HFF-Myc (cell line): ENCODE measurements around the gene LRP2.
"Not testable (repeated sequence)": the region's sequence is repeated elsewhere in the genome, so short reads cannot be mapped to it uniquely, and the experiment has no call there.

Source experiments
- DNase-seq: peaks from one replicate; pipeline ENCODE4 v3.0.0-alpha.2; 2011; ENCODE audit warnings: low read depth; ENCODE audit errors: extremely low read depth
- H3K4me3 ChIP-seq: replicated peaks from 2 replicates; pipeline ENCODE4 v1.5.1; 2011; ENCODE audit warnings: low read depth, mild to moderate bottlenecking, control low read depth, low read length
- CTCF ChIP-seq: IDR thresholded peaks from 2 replicates; pipeline ENCODE4 v1.5.1; 2012; ENCODE audit warnings: mild to moderate bottlenecking, low read depth, low read length, control low read depth; ENCODE audit errors: missing control alignments

The LRP2 gene

GRCh38 chr2:169362118-169362893 lies at the start of gene LRP2:
Gene LRP2 (minus strand): TSS chr2:169362534. CDS start chr2:169362399, 135 bp downstream.
- no peak for DNase-seq
- H3K4me3 ChIP-seq: no peak within 1 kb of the TSS
- TF ChIP-seq CTCF: no peak

- no peak for TF ChIP-seq CTCF
- no peak for DNase-seq
- no peak overlapping the region for H3K4me3 ChIP-seq
Observed at GRCh38 chr2:169406891-169407290, 44.6 kb upstream of the LRP2 start.

GRCh38 chr2:169399491-169399890 lies 37.2 kb upstream of the LRP2 start:
- not testable (repeated sequence) for H3K4me3 ChIP-seq, DNase-seq

GRCh38 chr2:169397697-169398096 lies 35.4 kb upstream of the LRP2 start:
- DNase-seq: no peak
- H3K4me3 ChIP-seq: no peak overlapping the region
- no peak for TF ChIP-seq CTCF

- TF ChIP-seq CTCF: no peak
- no peak overlapping the region for H3K4me3 ChIP-seq
- DNase-seq: no peak
Observed at GRCh38 chr2:169395821-169396374, 33.6 kb upstream of the LRP2 start.

GRCh38 chr2:169393068-169393590 lies 30.8 kb upstream of the LRP2 start:
- H3K4me3 ChIP-seq: no peak overlapping the region
- no peak for TF ChIP-seq CTCF
- DNase-seq: no peak

- H3K4me3 ChIP-seq: no peak overlapping the region
- no peak for DNase-seq
Observed at GRCh38 chr2:169391236-169391635, 28.9 kb upstream of the LRP2 start.

More at GRCh38 chr2:169391236-169391635, 28.9 kb upstream of the LRP2 start:
- no peak for TF ChIP-seq CTCF
